H9 (cell line): ENCODE measurements around the gene C20orf202. TPM values are rescaled to one million over a fixed set of nuclear protein-coding genes. Genes with fewer than 3 reads are reported as not detected.

Source experiments
- DNase-seq: peaks from one replicate; pipeline ENCODE4 v3.0.0-alpha.2; 2017
- H2AFZ ChIP-seq: one replicate; pipeline ENCODE4 v1.6.1; 2013; ENCODE audit warnings: mild to moderate bottlenecking, low read length, control low read depth, moderate library complexity
- H2AK5ac ChIP-seq: 2 replicates; pipeline ENCODE4 v1.6.1; 2013; ENCODE audit warnings: low read length, control low read depth, mixed read lengths; ENCODE audit not compliant: insufficient read length
- H2BK120ac ChIP-seq: one replicate; pipeline ENCODE4 v1.6.1; 2013; ENCODE audit warnings: low read depth, mild to moderate bottlenecking, low read length, control low read depth, inconsistent platforms; ENCODE audit not compliant: poor library complexity, severe bottlenecking
- H2BK12ac ChIP-seq: 2 replicates; pipeline ENCODE4 v1.6.1; 2013; ENCODE audit warnings: low read length, control low read depth, mixed read lengths, low read depth; ENCODE audit not compliant: insufficient read length
- H2BK15ac ChIP-seq: 2 replicates; pipeline ENCODE4 v1.6.1; 2013; ENCODE audit warnings: low read depth, low read length, control low read depth
- H2BK20ac ChIP-seq: one replicate; pipeline ENCODE4 v1.6.1; 2013; ENCODE audit warnings: low read depth, mild to moderate bottlenecking, low read length, control low read depth, inconsistent platforms; ENCODE audit not compliant: poor library complexity, severe bottlenecking
- H2BK5ac ChIP-seq: 2 replicates; pipeline ENCODE4 v1.6.1; 2013; ENCODE audit warnings: low read length, control low read depth, mixed read lengths; ENCODE audit not compliant: insufficient read length
- H3K14ac ChIP-seq: 2 replicates; pipeline ENCODE4 v1.6.1; 2013; ENCODE audit warnings: low read length, control low read depth; ENCODE audit not compliant: insufficient read depth
- H3K18ac ChIP-seq: 2 replicates; pipeline ENCODE4 v1.6.1; 2013; ENCODE audit warnings: low read depth, mild to moderate bottlenecking, mixed read lengths, low read length, control low read depth; ENCODE audit not compliant: insufficient read length
- H3K23ac ChIP-seq: 2 replicates; pipeline ENCODE4 v1.6.1; 2013; ENCODE audit warnings: low read length, control low read depth, mixed read lengths, low read depth; ENCODE audit not compliant: insufficient read length
- H3K23me2 ChIP-seq: 2 replicates; pipeline ENCODE4 v1.6.1; 2013; ENCODE audit warnings: low read depth, mild to moderate bottlenecking, mixed read lengths, low read length, control low read depth; ENCODE audit not compliant: insufficient read length, poor library complexity, severe bottlenecking
- H3K27ac ChIP-seq: 2 replicates; pipeline ENCODE4 v1.5.1; 2013; ENCODE audit warnings: low read length, control low read depth, mixed read lengths, low read depth; ENCODE audit not compliant: insufficient read length
- H3K27me3 ChIP-seq: 2 replicates; pipeline ENCODE4 v1.6.1; 2013; ENCODE audit warnings: low read length, control low read depth, inconsistent platforms; ENCODE audit not compliant: insufficient read depth
- H3K4ac ChIP-seq: 2 replicates; pipeline ENCODE4 v1.6.1; 2013; ENCODE audit warnings: low read depth, mild to moderate bottlenecking, control low read depth, inconsistent platforms, low read length, moderate library complexity
- H3K4me1 ChIP-seq: 2 replicates; pipeline ENCODE4 v1.6.1; 2013; ENCODE audit warnings: low read length, control low read depth, inconsistent platforms; ENCODE audit not compliant: insufficient read depth
- H3K4me2 ChIP-seq: 2 replicates; pipeline ENCODE4 v1.6.1; 2013; ENCODE audit warnings: low read length, control low read depth, mixed read lengths; ENCODE audit not compliant: insufficient read length, insufficient read depth
- H3K56ac ChIP-seq: 2 replicates; pipeline ENCODE4 v1.6.1; 2013; ENCODE audit warnings: low read depth, mild to moderate bottlenecking, mixed read lengths, low read length, control low read depth; ENCODE audit not compliant: insufficient read length
- H3K79me1 ChIP-seq: 2 replicates; pipeline ENCODE4 v1.6.1; 2013; ENCODE audit warnings: low read depth, mild to moderate bottlenecking, moderate library complexity, low read length, control low read depth, inconsistent platforms; ENCODE audit not compliant: insufficient read depth, poor library complexity, severe bottlenecking
- H3K79me2 ChIP-seq: 2 replicates; pipeline ENCODE4 v1.6.1; 2013; ENCODE audit warnings: low read length, control low read depth, inconsistent platforms; ENCODE audit not compliant: insufficient read depth
- H3K9ac ChIP-seq: 2 replicates; pipeline ENCODE4 v1.6.1; 2013; ENCODE audit warnings: low read length, control low read depth, mixed read lengths; ENCODE audit not compliant: insufficient read length; ENCODE audit errors: extremely low read depth
- H3K9me3 ChIP-seq: one replicate; pipeline ENCODE4 v1.6.1; 2013; ENCODE audit warnings: low read depth, low read length, inconsistent platforms; ENCODE audit not compliant: control insufficient read depth
- H3T11ph ChIP-seq: one replicate; pipeline ENCODE4 v1.6.1; 2013; ENCODE audit warnings: mild to moderate bottlenecking, low read length, control low read depth, inconsistent platforms
- H4K20me1 ChIP-seq: one replicate; pipeline ENCODE4 v1.6.1; 2013; ENCODE audit not compliant: control insufficient read depth, insufficient read length, insufficient read depth
- H4K5ac ChIP-seq: 2 replicates; pipeline ENCODE4 v1.6.1; 2013; ENCODE audit warnings: low read depth, mild to moderate bottlenecking, mixed read lengths, low read length, control low read depth; ENCODE audit not compliant: insufficient read length
- H4K8ac ChIP-seq: replicated peaks from 2 replicates; pipeline ENCODE4 v1.6.1; 2013; ENCODE audit warnings: low read length, control low read depth, mixed read lengths, low read depth; ENCODE audit not compliant: insufficient read length
- H4K91ac ChIP-seq: 2 replicates; pipeline ENCODE4 v1.6.1; 2013; ENCODE audit warnings: low read depth, mild to moderate bottlenecking, moderate library complexity, mixed read lengths, low read length, control low read depth; ENCODE audit not compliant: insufficient read length
- H3K27ac Mint-ChIP-seq, 3 experiments: 2 replicates in 2 of 3; 3 replicates in 1 of 3; pipeline ENCODE4 v1.8.0; 2020 to 2021; ENCODE audit warnings: mixed read lengths in 3 of 3, mild to moderate bottlenecking in 1 of 3, moderate library complexity in 1 of 3
- H3K27me3 Mint-ChIP-seq: 2 replicates; pipeline ENCODE4 v1.8.0; 2021; ENCODE audit warnings: low read depth, mild to moderate bottlenecking, moderate library complexity, mixed read lengths
- H3K36me3 Mint-ChIP-seq, 3 experiments: 2 replicates in 2 of 3; 3 replicates in 1 of 3; pipeline ENCODE4 v1.8.0; 2020 to 2021; ENCODE audit warnings: low read depth in 3 of 3, mixed read lengths in 3 of 3; ENCODE audit not compliant: insufficient read depth in 1 of 3
- H3K4me1 Mint-ChIP-seq, 2 experiments: 2 replicates each; pipeline ENCODE4 v1.8.0; 2020; ENCODE audit warnings: mixed read lengths in 2 of 2
- H3K4me3 Mint-ChIP-seq, 2 experiments: 2 replicates in 1 of 2; 3 replicates in 1 of 2; pipeline ENCODE4 v1.8.0; 2020 to 2021; ENCODE audit warnings: mild to moderate bottlenecking in 2 of 2, mixed read lengths in 2 of 2, moderate library complexity in 1 of 2
- H3K9me3 Mint-ChIP-seq, 2 experiments: 2 replicates in 1 of 2; 3 replicates in 1 of 2; pipeline ENCODE4 v1.8.0; 2020; ENCODE audit warnings: mild to moderate bottlenecking in 2 of 2, mixed read lengths in 2 of 2, moderate library complexity in 1 of 2
- WGBS: extraction: QIAGEN DNeasy Blood & Tissue Kit; methylation state at CpG from one replicate; pipeline ENCODE4 v1.1.7; 2013; ENCODE audit warnings: missing lambda C conversion rate, low lambda C conversion rate, mixed read lengths; ENCODE audit not compliant: insufficient read length; ENCODE audit errors: extremely low coverage; 5-methylcytosine and 5-hydroxymethylcytosine counted together
- total RNA-seq: library from RNA; stranded (reverse); gene quantifications from 2 replicates; pipeline ENCODE4 v1.2.1, GENCODE V29; 2021
- TF ChIP-seq, protein P1 (sequence below): fragments of 200-600 bp; sonication (generic); conservative IDR thresholded peaks from 3 replicates; pipeline ENCODE4 v1.8.0; 2021; ENCODE audit warnings: antibody characterized with exemption, mild to moderate bottlenecking

The C20orf202 gene
- total RNA-seq, 1 experiment from 2014 or later = 0.13 TPM

DNA sequence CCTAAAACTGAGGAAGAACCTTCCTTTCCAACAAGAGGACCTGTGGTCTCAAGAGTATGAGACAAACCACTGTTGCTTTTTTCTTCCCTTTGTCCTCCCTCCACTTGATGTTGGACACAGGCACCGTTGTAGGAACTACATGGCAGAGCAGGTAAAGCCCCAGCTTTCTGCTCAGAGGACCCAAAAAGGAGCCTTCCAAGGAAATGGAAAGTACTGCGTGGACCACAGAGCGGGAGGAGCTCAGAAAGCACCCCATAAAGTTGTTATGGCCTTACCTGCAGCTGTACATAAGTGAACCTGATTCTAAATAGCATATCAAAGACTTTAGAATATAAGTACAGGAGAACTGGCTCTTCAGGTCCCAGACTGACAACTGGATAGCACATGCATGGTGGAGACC lies 47.9 kb upstream of the C20orf202 start:
- Histone ChIP-seq H3K27me3 (no peaks in the 10 kb centered on the region), H3K4me2 (no peak overlapping the region), H3K23ac (no peak overlapping the region), H3K79me2 (no peaks in the 10 kb centered on the region), H3K4ac (no peak overlapping the region), H4K5ac (no peak overlapping the region), H2BK15ac (no peak overlapping the region), H3K9me3 (no peaks in the 10 kb centered on the region), H3K56ac (no peak overlapping the region), H3K27ac (no peak overlapping the region), H2BK12ac (no peak overlapping the region), H4K8ac (no peak overlapping the region), H3K18ac (no peak overlapping the region), H2AK5ac (no peak overlapping the region), H3K79me1 (no peaks in the 10 kb centered on the region), H3T11ph (no peak overlapping the region), H3K9ac (no peak overlapping the region), H2BK20ac (no peak overlapping the region), H3K4me1 (no peaks in the 10 kb centered on the region), H3K23me2 (no peaks in the 10 kb centered on the region), H2AFZ (no peak overlapping the region), H4K91ac (no peak overlapping the region), H3K14ac (no peak overlapping the region), H4K20me1 (no peaks in the 10 kb centered on the region), H2BK120ac (no peak overlapping the region), H2BK5ac (no peak overlapping the region)
- Mint-ChIP-seq H3K36me3 (peaks cover 7 to 28% (median 18%) of the 10 kb centered on the region in 3 experiments; a peak in 6 of 7 replicates), H3K9me3 (no peaks in the 10 kb centered on the region), H3K4me3 (no peak overlapping the region), H3K27ac (no peak overlapping the region), H3K27me3 (no peaks in the 10 kb centered on the region), H3K4me1 (no peaks in the 10 kb centered on the region)
- TF ChIP-seq, protein P1, sequence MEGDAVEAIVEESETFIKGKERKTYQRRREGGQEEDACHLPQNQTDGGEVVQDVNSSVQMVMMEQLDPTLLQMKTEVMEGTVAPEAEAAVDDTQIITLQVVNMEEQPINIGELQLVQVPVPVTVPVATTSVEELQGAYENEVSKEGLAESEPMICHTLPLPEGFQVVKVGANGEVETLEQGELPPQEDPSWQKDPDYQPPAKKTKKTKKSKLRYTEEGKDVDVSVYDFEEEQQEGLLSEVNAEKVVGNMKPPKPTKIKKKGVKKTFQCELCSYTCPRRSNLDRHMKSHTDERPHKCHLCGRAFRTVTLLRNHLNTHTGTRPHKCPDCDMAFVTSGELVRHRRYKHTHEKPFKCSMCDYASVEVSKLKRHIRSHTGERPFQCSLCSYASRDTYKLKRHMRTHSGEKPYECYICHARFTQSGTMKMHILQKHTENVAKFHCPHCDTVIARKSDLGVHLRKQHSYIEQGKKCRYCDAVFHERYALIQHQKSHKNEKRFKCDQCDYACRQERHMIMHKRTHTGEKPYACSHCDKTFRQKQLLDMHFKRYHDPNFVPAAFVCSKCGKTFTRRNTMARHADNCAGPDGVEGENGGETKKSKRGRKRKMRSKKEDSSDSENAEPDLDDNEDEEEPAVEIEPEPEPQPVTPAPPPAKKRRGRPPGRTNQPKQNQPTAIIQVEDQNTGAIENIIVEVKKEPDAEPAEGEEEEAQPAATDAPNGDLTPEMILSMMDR = no peak
- DNase-seq = no peak
- WGBS = no CpG with 5 or more reads among the region's 3 CpGs
